Measurements from ENCODE around the gene EPHX1.
"Not testable (repeated sequence)": the region's sequence is repeated elsewhere in the genome, so short reads cannot be mapped to it uniquely, and the experiment has no call there.

Gene EPHX1

DNA sequence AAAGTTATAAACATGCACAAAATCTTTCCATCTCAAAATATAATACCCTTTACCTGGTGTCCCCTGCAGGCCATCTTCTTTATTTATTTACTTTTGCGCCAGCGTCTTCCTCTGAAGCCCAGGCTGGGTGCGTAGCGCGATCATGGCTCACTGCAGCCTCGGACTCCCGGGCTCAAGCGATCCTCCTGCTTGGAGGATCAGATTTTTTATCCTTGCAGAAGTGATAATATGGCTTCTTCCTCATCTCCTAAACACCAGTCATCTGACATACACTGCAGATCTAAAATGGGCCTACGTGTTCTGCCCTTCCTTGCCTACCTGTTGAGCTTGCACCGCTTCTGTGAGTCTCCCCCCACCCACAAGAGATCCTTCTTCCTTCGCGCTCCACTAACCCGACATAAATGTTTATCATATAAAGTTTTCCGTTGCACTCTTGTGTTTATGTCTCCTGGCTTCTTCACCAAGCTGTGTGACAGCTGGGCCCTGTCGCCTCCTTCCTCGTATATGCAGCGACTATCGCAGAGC is 32.8 kb upstream of the EPHX1 start:
- DNase-seq (ENCODE audit: low spot score), result no peak

GRCh38 chr1:225777583-225778336 is 32.2 kb upstream of the EPHX1 start, which contains the start of gene SRP9:
Gene SRP9 (plus strand): TSS chr1:225777826. CDS start chr1:225777941, 115 bp downstream.
- peak; percentile 98 for DNase-seq (ENCODE audit: low spot score)

- DNase-seq (ENCODE audit: low spot score), result no peak
Observed at GRCh38 chr1:225778337-225778669, 31.6 kb upstream of the EPHX1 start.

GRCh38 chr1:225779165-225779564 is 30.8 kb upstream of the EPHX1 start:
- not testable (repeated sequence) for DNase-seq (ENCODE audit: low spot score)

DNA sequence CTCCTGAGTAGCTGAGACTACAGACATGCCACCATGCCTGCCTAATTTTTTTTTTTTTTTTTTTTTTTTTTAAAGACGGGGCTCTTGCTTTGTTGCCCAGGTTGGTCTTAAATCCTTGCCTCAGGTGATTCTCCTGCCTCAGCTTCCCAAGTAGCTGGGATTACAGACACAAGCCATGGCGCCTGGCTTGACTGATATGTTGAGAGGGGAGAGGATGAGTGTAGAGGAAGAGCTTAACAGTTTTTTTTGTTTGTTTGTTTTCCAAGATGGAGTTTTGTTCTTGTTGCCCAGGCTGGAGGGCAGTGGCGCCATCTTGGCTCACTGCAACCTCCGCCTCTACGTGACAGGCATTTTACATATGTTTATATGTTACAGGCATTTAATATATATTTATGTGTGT is 29.8 kb upstream of the EPHX1 start:
- no peak for DNase-seq (ENCODE audit: low spot score)

DNA sequence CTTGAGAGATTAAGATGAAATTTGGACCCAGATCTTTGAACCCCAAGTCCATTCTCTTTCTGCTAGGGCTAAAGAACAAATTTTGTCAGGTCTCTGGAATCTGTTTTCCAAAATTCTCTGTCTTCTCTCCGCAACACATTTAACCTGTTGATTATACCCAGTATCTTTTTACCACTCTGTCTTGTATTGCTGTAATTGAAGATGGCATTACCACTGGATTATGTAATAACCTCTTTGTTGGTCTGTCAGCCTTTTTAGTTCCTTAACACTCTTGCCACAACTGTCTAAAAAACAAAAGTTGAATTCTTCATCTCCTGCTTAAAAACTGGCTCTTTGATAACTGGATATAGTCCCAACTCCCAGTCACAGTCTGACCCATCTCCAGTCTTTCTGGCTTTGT is 29.3 kb upstream of the EPHX1 start:
- DNase-seq (ENCODE audit: low spot score), result no peak

- DNase-seq (ENCODE audit: low spot score), result not testable (repeated sequence)
Observed at GRCh38 chr1:225789142-225789541, 20.8 kb upstream of the EPHX1 start.

DNA sequence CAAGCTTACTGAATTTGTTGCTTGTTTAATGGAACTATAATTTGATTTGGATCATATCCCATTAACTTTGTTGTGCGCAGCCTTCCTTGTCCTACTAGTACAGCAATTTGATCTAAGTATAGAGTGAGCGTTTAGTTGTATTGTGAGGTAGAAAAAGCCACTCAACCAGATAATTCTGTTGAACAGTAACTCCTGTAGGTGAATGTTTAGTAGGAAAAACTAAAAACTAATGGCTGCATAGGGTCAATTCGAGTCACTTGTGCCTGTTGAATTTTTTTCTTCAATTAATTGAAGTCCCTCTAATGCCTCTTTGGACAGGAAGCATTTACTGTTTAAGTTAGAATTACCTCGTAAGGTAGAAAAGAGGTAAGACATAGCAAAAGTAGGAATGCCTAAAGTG is 15.0 kb upstream of the EPHX1 start:
- DNase-seq (ENCODE audit: low spot score), result no peak

GRCh38 chr1:225796097-225796496 is 13.8 kb upstream of the EPHX1 start:
- DNase-seq (ENCODE audit: low spot score), result not testable (repeated sequence)

GRCh38 chr1:225801146-225801545 is 8.8 kb upstream of the EPHX1 start:
- not testable (repeated sequence) for DNase-seq (ENCODE audit: low spot score)

DNA sequence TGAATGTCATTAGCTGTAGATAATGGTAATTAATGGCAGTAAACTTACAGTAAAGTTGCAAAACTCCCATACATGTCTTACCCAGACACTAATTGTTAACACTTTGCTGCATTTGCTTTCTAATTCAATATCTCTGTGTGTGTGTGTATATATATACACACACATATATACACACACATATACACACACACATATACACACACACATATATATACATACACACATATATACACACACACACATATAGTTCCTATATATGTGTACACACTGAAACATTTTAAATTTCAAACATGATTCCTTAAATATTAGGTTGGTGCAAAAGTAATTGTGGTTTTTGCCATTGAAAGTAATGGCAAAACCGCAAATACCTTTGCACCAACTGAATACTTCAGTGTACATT is 3.7 kb upstream of the EPHX1 start:
- no peak for DNase-seq (ENCODE audit: low spot score)

DNA sequence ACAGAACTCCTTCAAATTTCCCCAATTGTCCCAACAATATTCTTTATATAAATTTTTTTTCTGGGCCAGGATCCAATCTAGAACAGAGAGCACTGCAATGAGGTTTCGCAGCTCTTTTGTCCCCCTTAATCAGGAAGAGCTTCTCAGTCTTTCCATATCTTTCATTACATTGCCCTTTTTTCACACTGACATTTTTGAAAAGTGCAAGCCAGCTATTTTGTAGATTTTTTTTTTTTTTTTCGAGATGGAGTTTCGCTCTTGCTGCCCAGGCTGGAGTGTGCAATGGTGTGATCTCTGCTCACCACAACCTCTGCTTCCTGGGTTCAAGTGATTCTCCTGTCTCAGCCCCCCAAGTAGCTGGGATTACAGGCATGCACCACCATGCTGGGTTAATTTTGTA is 3.2 kb upstream of the EPHX1 start:
- not testable (repeated sequence) for DNase-seq (ENCODE audit: low spot score)

DNA sequence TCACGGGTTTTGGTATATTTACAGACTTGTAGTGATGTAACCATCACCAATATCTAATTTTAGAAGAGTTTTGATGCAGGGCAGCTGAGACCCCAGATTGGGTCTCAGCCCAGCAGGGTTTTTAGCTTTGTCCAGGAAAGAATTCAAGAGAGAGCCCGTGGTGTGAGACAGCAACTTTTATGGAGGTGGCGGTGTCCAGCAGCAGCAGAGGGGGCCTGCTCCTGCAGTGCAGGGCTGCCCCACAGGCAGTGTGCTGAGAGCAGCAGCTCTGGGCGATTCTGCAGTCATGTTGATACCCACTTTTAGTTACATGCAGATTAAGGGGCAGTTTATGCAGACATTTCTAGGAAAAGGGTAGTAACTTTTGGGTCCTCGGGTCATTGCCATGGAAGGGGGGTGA is 1.8 kb upstream of the EPHX1 start:
- DNase-seq (ENCODE audit: low spot score), result no peak

DNA sequence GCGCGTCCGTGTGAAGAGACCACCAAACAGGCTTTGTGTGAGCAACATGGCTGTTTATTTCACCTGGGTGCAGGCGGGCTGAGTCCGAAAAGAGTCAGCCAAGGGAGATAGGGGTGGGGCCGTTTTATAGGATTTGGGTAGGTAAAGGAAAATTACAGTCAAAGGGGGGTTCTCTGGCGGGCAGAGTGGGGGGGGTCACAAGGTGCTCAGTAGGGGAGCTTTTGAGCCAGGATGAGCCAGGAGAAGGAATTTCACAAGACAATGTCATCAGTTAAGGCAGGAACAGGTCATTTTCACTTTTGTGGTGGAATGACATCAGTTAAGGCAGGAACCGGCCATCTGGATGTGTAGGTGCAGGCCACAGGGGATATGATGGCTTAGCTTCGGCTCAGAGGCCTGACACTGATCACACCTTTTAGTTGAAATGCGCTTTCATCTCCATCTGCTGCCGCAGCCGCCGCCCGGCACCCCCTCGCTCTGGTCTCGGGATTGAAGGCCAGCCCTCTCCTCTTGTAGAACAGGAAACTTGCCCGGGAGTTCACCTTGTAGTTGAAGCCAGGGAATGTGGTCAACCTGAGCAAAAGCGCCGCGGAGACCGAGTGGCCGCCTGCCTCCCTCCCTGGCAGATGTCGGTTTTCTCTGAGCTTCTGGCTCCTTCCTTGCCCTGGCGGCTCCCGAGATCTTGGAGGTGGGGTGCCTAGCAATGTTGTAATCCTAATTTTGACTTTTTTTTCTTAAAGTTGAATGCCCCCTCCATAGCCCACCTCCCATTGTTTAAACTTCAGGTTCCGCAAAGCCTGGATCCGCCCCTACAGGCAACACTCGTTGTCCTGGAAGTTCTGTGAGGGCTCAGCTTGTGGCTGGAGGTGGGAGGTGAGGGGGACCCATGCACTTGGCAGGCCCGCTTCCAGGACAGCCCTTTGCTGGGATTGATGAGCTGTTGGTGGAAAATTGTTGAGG is 935 bp downstream of the EPHX1 start:
- not testable (repeated sequence) for DNase-seq (ENCODE audit: low spot score)

DNA sequence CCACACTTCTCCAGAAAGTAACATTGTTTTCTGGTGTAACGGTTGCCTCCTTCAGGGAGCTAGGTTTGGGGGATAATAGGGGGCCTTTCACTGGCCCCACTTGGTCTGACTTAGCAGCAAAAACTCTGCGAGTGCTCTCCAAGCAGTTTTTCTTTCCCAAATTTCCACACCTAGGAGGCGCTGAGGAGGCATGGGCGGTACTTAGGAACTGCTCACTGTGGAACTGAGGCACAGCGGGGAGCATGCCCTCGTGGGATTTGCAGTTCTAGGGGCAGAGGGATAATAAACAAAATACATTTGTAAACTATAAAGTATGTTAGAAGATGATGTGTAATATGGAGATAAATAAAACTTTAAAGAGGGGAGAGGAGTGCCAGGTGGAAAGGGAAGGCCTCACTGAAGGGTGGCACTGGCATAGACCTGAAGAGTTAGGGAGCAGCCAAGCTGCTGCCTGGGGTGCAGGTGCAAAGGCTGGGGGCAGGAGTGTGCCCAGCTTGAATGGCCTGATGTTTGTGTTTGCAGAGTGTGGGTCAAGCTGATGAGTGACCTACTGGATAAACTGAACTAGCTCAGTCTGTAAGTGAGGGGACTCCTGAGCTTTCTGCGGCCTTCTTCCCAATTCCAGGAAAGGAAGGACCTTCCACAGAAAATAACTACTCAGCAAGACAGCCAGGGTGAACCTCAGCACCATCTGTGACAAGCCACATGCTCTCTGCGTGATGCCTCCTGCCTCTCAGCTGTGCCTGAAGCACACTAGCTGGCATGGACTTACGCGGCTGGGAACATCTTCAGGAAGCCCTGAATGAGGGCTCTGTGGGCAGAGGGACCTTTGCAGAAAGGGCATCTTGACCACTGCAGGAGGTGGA is 1.9 kb downstream of the EPHX1 start:
- DNase-seq (ENCODE audit: low spot score), result no peak

- DNase-seq (ENCODE audit: low spot score), result no peak
Observed at GRCh38 chr1:225812488-225813213, 2.7 kb downstream of the EPHX1 start.

- no peak for DNase-seq (ENCODE audit: low spot score)
Observed at GRCh38 chr1:225813214-225813964, 3.5 kb downstream of the EPHX1 start.

DNA sequence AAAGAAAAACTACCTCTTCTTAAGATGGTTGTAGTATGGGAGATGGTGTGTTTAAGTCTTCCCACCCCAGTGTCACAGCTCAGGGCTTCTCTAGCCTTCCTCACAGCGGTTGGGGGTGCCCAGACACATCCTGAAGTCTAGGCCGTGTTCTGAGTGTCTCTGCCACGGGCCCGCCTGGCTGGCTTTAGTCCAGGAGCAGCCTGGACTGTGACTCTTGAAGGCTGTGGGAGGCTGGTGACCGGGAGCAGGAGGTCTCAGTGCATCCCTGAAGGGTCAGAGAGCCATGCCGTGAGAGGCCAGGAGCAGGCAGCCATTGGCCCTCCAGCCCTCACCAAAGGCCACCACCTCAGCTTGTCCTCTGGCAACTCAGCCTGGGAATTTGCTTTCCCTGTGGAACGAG is 4.5 kb downstream of the EPHX1 start:
- DNase-seq (ENCODE audit: low spot score), result no peak

GRCh38 chr1:225815090-225815489 is 5.2 kb downstream of the EPHX1 start:
- not testable (repeated sequence) for DNase-seq (ENCODE audit: low spot score)

Measured in SK-N-DZ (cell line).